K562 (cell line): ENCODE results near the gene CHRNA9. TPM values are rescaled to one million over a fixed set of nuclear protein-coding genes. Genes with fewer than 3 reads are reported as not detected.

ENCODE experiments used
- ATAC-seq: fragments of 200-7000 bp; cut with Tn5 transposase; 3 replicates; pipeline ENCODE4 v1.9.1; 2020; ENCODE audit warnings: moderate library complexity
- BruUV-seq: library from RNA; stranded (reverse); fragments of 400-500 nt; replicated peaks from 2 replicates; lab custom pipeline; 2021; lab: Mats Ljungman, UMichigan
- CTCF ChIA-PET: fragments of 300-600 bp; formaldehyde crosslinking; extraction: SDS; loops from one replicate; lab custom pipeline; 2021; ENCODE audit warnings: low intra/inter-chr PET ratio; lab: Yijun Ruan, JAX
- POLR2A ChIA-PET: fragments of 300-600, 350-650 bp; sonication (Branson Sonifier 250); formaldehyde crosslinking; extraction: SDS; loops from one replicate; lab custom pipeline; 2021; ENCODE audit warnings: antibody characterized with exemption, inconsistent platforms; lab: Yijun Ruan, JAX
- DNase-seq, 4 experiments: peaks; one replicate each; pipeline versions ENCODE4 v3.0.0 to v3.0.0-alpha.2; 2011 to 2018; ENCODE audit warnings: low spot score in 3 of 4, mixed read lengths in 3 of 4; ENCODE audit errors: extremely low read depth in 1 of 4
- FAIRE-seq: peaks from 2 replicates; lab custom pipeline; 2011; peaks lifted over from hg19 to GRCh38; lab: Jason Lieb, UNC
- H2AFZ ChIP-seq: 2 replicates; pipeline ENCODE4 v1.6.0; 2011; ENCODE audit warnings: low read depth, low read length, control low read depth, inconsistent platforms
- H3K27ac ChIP-seq: fragments of 200-600 bp; 3 replicates; pipeline ENCODE4 v1.8.0; 2011; ENCODE audit warnings: low read depth, mild to moderate bottlenecking, control low read depth, inconsistent platforms, low read length, moderate library complexity, mixed read lengths; ENCODE audit errors: extremely low read depth
- H3K27me3 ChIP-seq, 2 experiments: fragments of 300-600 bp in 1 of 2; 2 replicates in 1 of 2; 3 replicates in 1 of 2; pipeline versions ENCODE4 v1.6.0 to v1.8.0; 2011; ENCODE audit warnings: inconsistent platforms in 2 of 2, low read length in 2 of 2, mild to moderate bottlenecking in 1 of 2, mixed read lengths in 1 of 2, moderate library complexity in 1 of 2; ENCODE audit not compliant: control insufficient read depth in 2 of 2, insufficient read depth in 2 of 2
- H3K36me3 ChIP-seq: fragments of 300-600 bp; 3 replicates; pipeline ENCODE4 v1.8.0; 2011; ENCODE audit warnings: mild to moderate bottlenecking, low read length, inconsistent platforms; ENCODE audit not compliant: control insufficient read depth, insufficient read depth
- H3K4me1 ChIP-seq, 2 experiments: fragments of 200-600 bp in 1 of 2; replicated peaks in 1 of 2; 2 replicates in 1 of 2; 3 replicates in 1 of 2; pipeline versions ENCODE4 v1.5.1 to v1.8.0; 2011; ENCODE audit warnings: inconsistent platforms in 2 of 2, low read length in 2 of 2, mild to moderate bottlenecking in 1 of 2, mixed read lengths in 1 of 2, moderate library complexity in 1 of 2; ENCODE audit not compliant: control insufficient read depth in 2 of 2, insufficient read depth in 2 of 2
- H3K4me2 ChIP-seq: 2 replicates; pipeline ENCODE4 v1.6.1; 2011; ENCODE audit warnings: low read length, control low read depth, inconsistent platforms, mixed read lengths; ENCODE audit not compliant: insufficient read depth
- H3K4me3 ChIP-seq: fragments of 200-600 bp; sonication (generic), shearing (Covaris generic); 2 replicates; pipeline ENCODE4 v1.5.1; 2016; ENCODE audit warnings: control low read depth, inconsistent platforms
- H3K79me2 ChIP-seq: fragments of 200-600 bp; 3 replicates; pipeline ENCODE4 v1.8.0; 2011; ENCODE audit warnings: low read length, inconsistent platforms; ENCODE audit not compliant: control insufficient read depth, insufficient read depth
- H3K9ac ChIP-seq, 2 experiments: 2 replicates each; pipeline versions ENCODE4 v1.6.0 to v1.6.1; 2011; ENCODE audit warnings: low read depth in 2 of 2, low read length in 2 of 2, control low read depth in 1 of 2, inconsistent platforms in 1 of 2, mild to moderate bottlenecking in 1 of 2, mixed read lengths in 1 of 2; ENCODE audit not compliant: insufficient read depth in 1 of 2
- H3K9me1 ChIP-seq: one replicate; pipeline ENCODE4 v1.6.0; 2011; ENCODE audit warnings: inconsistent platforms, mild to moderate bottlenecking, low read length, moderate library complexity; ENCODE audit not compliant: control insufficient read depth, insufficient read depth
- H3K9me3 ChIP-seq: replicated peaks from 2 replicates; pipeline ENCODE4 v1.5.1; 2011; ENCODE audit warnings: low read depth, low read length, inconsistent platforms; ENCODE audit not compliant: control insufficient read depth, insufficient read depth
- H4K20me1 ChIP-seq: replicated peaks from 2 replicates; pipeline ENCODE4 v1.6.1; 2011; ENCODE audit warnings: low read length, inconsistent platforms, mixed read lengths; ENCODE audit not compliant: control insufficient read depth, insufficient read depth
- ZNF146 ChIP-seq: IDR thresholded peaks from one replicate; pipeline ENCODE4 v1.6.1; 2018; ENCODE audit warnings: missing compliant biosample characterization; ENCODE audit not compliant: unreplicated experiment
- ZNF444 ChIP-seq: fragments of 250-450 bp; sonication (Bioruptor Pico); IDR thresholded peaks from 2 replicates; pipeline ENCODE4 v1.4.0; 2020; ENCODE audit warnings: mild to moderate bottlenecking, moderate library complexity
- ZNF699 ChIP-seq: fragments of 250-450 bp; sonication (Bioruptor Pico); IDR thresholded peaks from 2 replicates; pipeline ENCODE4 v1.8.0; 2021; ENCODE audit warnings: mild to moderate bottlenecking, moderate library complexity; ENCODE audit not compliant: insufficient replicate concordance
- ZNF707 ChIP-seq: fragments of 250-450 bp; sonication (Bioruptor Pico); conservative IDR thresholded peaks from 2 replicates; pipeline ENCODE4 v1.8.0; 2022; ENCODE audit warnings: inconsistent platforms, mild to moderate bottlenecking, moderate library complexity
- in situ Hi-C: fragments of 300-500 bp; cut with MboI; formaldehyde crosslinking; loops from 4 replicates; pipeline ENCODE4 v1.15.0; 2018; ENCODE audit warnings: inconsistent platforms, mixed read lengths
- intact Hi-C: fragments of 100-400 bp; cut with micrococcal nuclease; formaldehyde crosslinking; loops from 2 replicates; pipeline ENCODE4 v1.14.2; 2022
- polyA plus RNA-seq, 8 experiments: library from polyadenylated mRNA; depleted of rRNA in 4 of 8; stranded (reverse) in 5 of 8; unstranded in 3 of 8; fragments of >200 nt; fragmentation: Nextera tagmentation in 2 of 8; fragmentation: Illumina TruSeq in 1 of 8; extraction: Ambion mirVana in 2 of 8; extraction: Trizol in 1 of 8; gene quantifications; 2 replicates each; pipeline versions ENCODE4 v1.2.1 to v1.2.3, GENCODE V29; 2011 to 2014; ENCODE audit warnings: inconsistent platforms in 1 of 8, missing spikeins in 1 of 8
- total RNA-seq, 7 experiments: library from RNA; depleted of rRNA in 6 of 7; stranded (reverse); fragments of >200 nt in 6 of 7; fragmentation: Illumina TruSeq in 2 of 7; extraction: Trizol in 2 of 7; gene quantifications; 2 replicates each; pipeline versions ENCODE4 v1.2.1 to v1.2.3, GENCODE V29; 2011 to 2021; ENCODE audit warnings: low replicate concordance in 1 of 7
- TF ChIP-seq, protein P1 (sequence below): fragments of 250-450 bp; sonication (Bioruptor Pico); IDR thresholded peaks from 2 replicates; pipeline ENCODE4 v1.4.0; 2020; ENCODE audit warnings: borderline replicate concordance

CHRNA9 gene
- total and polyA plus RNA-seq, 9 of the 15 experiments (the other 6 are each of a cell fraction or from before 2014, with no cell fraction given), result not detected

GRCh38 chr4:40363945-40364344, 28.8 kb downstream of the CHRNA9 start:
- Histone ChIP-seq H3K27ac (no peak overlapping the region), H3K4me1 (no peaks in the 10 kb centered on the region), H3K79me2 (no peaks in the 10 kb centered on the region), H3K9ac (no peak overlapping the region), H4K20me1 (no peaks in the 10 kb centered on the region), H3K9me1 (no peaks in the 10 kb centered on the region), H3K9me3 (no peaks in the 10 kb centered on the region), H3K4me2 (no peak overlapping the region), H3K4me3 (no peak overlapping the region), H3K27me3 (peaks cover 19 to 42% of the 10 kb centered on the region in 2 experiments), H2AFZ (no peak overlapping the region), H3K36me3 (no peaks in the 10 kb centered on the region)
- ChIA-PET POLR2A (interaction anchor here (0.8 to 1.2 kb wide), 3 partner anchors 8 to 436 kb away, joined by 3 to 4 read pairs (median 3); no protein-coding TSS in a partner anchor), CTCF (no interaction called here)
- TF ChIP-seq ZNF444 (CRISPR knock-in tag) (no peak), ZNF707 (CRISPR knock-in tag) (no peak), ZNF146 (CRISPR knock-in tag) (no peak), ZNF699 (CRISPR knock-in tag) (no peak)
- TF ChIP-seq, protein P1, sequence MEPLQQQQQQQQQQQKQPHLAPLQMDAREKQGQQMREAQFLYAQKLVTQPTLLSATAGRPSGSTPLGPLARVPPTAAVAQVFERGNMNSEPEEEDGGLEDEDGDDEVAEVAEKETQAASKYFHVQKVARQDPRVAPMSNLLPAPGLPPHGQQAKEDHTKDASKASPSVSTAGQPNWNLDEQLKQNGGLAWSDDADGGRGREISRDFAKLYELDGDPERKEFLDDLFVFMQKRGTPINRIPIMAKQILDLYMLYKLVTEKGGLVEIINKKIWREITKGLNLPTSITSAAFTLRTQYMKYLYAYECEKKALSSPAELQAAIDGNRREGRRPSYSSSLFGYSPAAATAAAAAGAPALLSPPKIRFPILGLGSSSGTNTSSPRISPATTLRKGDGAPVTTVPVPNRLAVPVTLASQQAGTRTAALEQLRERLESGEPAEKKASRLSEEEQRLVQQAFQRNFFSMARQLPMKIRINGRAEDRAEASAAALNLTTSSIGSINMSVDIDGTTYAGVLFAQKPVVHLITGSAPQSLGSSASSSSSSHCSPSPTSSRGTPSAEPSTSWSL (CRISPR knock-in tag), result no peak
- no TSS peak for BruUV-seq
- intact Hi-C loops, result no loop called here
- ATAC-seq, result no peak
- DNase-seq, result no peak
- in situ Hi-C loops, result no loop called here
- no peak for FAIRE-seq
